Ishikawa (cell line): Measurements from ENCODE around the gene NAA11.

Experiments used
- CEBPB ChIP-seq: IDR thresholded peaks from 2 replicates; pipeline ENCODE4 v1.6.1; 2012
- CREB1 ChIP-seq: IDR thresholded peaks from 2 replicates; pipeline ENCODE4 v1.6.1; 2012; ENCODE audit warnings: low read depth
- EGR1 ChIP-seq: IDR thresholded peaks from 2 replicates; pipeline ENCODE4 v1.6.1; 2012
- EP300 ChIP-seq: IDR thresholded peaks from 2 replicates; pipeline ENCODE4 v1.6.1; 2012; ENCODE audit warnings: borderline replicate concordance
- FOXM1 ChIP-seq: IDR thresholded peaks from 2 replicates; pipeline ENCODE4 v1.6.1; 2012; ENCODE audit warnings: low read depth, borderline replicate concordance
- MAX ChIP-seq: IDR thresholded peaks from 2 replicates; pipeline ENCODE4 v1.6.1; 2012
- NFIC ChIP-seq: IDR thresholded peaks from 2 replicates; pipeline ENCODE4 v1.6.1; 2012
- RAD21 ChIP-seq: IDR thresholded peaks from 2 replicates; pipeline ENCODE4 v1.6.1; 2012; ENCODE audit warnings: low read depth
- REST ChIP-seq: IDR thresholded peaks from 2 replicates; pipeline ENCODE4 v1.6.1; 2012; ENCODE audit warnings: low read depth, mild to moderate bottlenecking
- TAF1 ChIP-seq: IDR thresholded peaks from 2 replicates; pipeline ENCODE4 v1.6.1; 2012; ENCODE audit warnings: low read depth, mild to moderate bottlenecking
- TCF12 ChIP-seq: IDR thresholded peaks from 2 replicates; pipeline ENCODE4 v1.6.1; 2012; ENCODE audit warnings: low read depth
- TEAD4 ChIP-seq: IDR thresholded peaks from 2 replicates; pipeline ENCODE4 v1.6.1; 2012
- USF1 ChIP-seq: IDR thresholded peaks from 2 replicates; pipeline ENCODE4 v1.6.1; 2012
- YY1 ChIP-seq: IDR thresholded peaks from 2 replicates; pipeline ENCODE4 v1.6.1; 2012; ENCODE audit warnings: low read depth
- ZBTB7A ChIP-seq: IDR thresholded peaks from 2 replicates; pipeline ENCODE4 v1.6.1; 2012; ENCODE audit warnings: low read depth

NAA11 gene

GRCh38 chr4:79311279-79311678 is 14.6 kb downstream of the NAA11 start:
- TF ChIP-seq EGR1 (no peak), CEBPB (no peak), CREB1 (no peak)

- no peak for TF ChIP-seq NFIC
These were observed 16.9 kb downstream of the NAA11 start for GRCh38 chr4:79308971-79309370.

- TF ChIP-seq YY1: no peak
- TF ChIP-seq FOXM1: no peak
- TF ChIP-seq TAF1: no peak
- TF ChIP-seq EGR1: no peak
- TF ChIP-seq RAD21: no peak
- no peak for TF ChIP-seq MAX
- no peak for TF ChIP-seq CEBPB
- no peak for TF ChIP-seq ZBTB7A
- no peak for TF ChIP-seq CREB1
- no peak for TF ChIP-seq TEAD4
- TF ChIP-seq REST: no peak
- TF ChIP-seq NFIC: no peak
- TF ChIP-seq TCF12: no peak
- no peak for TF ChIP-seq USF1
- no peak for TF ChIP-seq EP300
These were observed 17.7 kb downstream of the NAA11 start for GRCh38 chr4:79308137-79308536.

GRCh38 chr4:79306795-79307194 is 19.1 kb downstream of the NAA11 start:
- no peak for TF ChIP-seq CREB1
- no peak for TF ChIP-seq MAX
- no peak for TF ChIP-seq RAD21
- no peak for TF ChIP-seq EGR1
- TF ChIP-seq NFIC: no peak
- TF ChIP-seq EP300: no peak
- no peak for TF ChIP-seq CEBPB
- TF ChIP-seq YY1: no peak
- no peak for TF ChIP-seq ZBTB7A
- TF ChIP-seq USF1: no peak
- TF ChIP-seq TCF12: no peak
- TF ChIP-seq FOXM1: no peak
- no peak for TF ChIP-seq TEAD4
- TF ChIP-seq TAF1: no peak
- no peak for TF ChIP-seq REST

GRCh38 chr4:79300280-79300679 is 25.6 kb downstream of the NAA11 start:
- TF ChIP-seq REST: no peak
- no peak for TF ChIP-seq ZBTB7A
- no peak for TF ChIP-seq EGR1
- TF ChIP-seq USF1: no peak
- TF ChIP-seq TCF12: no peak
- no peak for TF ChIP-seq NFIC
- TF ChIP-seq TEAD4: no peak
- no peak for TF ChIP-seq CEBPB
- TF ChIP-seq MAX: no peak
